A673 (cell line): ENCODE measurements around the gene MMP28. TPM values are rescaled to one million over a fixed set of nuclear protein-coding genes. Genes with fewer than 3 reads are reported as not detected.

ENCODE experiments used
- BruUV-seq: library from RNA; stranded (reverse); fragments of 400-500 nt; replicated peaks from 2 replicates; lab custom pipeline; 2021; lab: Mats Ljungman, UMichigan
- CTCF ChIA-PET: fragments of 300-600 bp; sonication (Branson Sonifier 250); formaldehyde crosslinking; loops from one replicate; lab custom pipeline; 2022; ENCODE audit warnings: antibody characterized with exemption; lab: Charles Lee
- POLR2A ChIA-PET: fragments of 300-600 bp; sonication (Branson Sonifier 250); formaldehyde crosslinking; loops from one replicate; lab custom pipeline; 2022; ENCODE audit warnings: antibody characterized with exemption; ENCODE audit not compliant: low non-redundant PET; lab: Charles Lee
- DNase-seq: peaks from one replicate; pipeline ENCODE4 v3.0.0-alpha.2; 2015; ENCODE audit warnings: low spot score
- H3K27ac ChIP-seq: fragments of 200-600 bp; sonication (generic); 2 replicates; pipeline ENCODE4 v1.5.1; 2016; ENCODE audit warnings: mixed run types, low read depth, mild to moderate bottlenecking, mixed read lengths, antibody characterized with exemption, low read length; ENCODE audit not compliant: poor library complexity, severe bottlenecking
- H3K27me3 ChIP-seq: fragments of 200-600 bp; sonication (generic); replicated peaks from 2 replicates; pipeline ENCODE4 v1.6.1; 2017; ENCODE audit warnings: mixed run types, low read depth, mild to moderate bottlenecking, mixed read lengths, antibody characterized with exemption, low read length; ENCODE audit not compliant: insufficient read depth, poor library complexity
- H3K36me3 ChIP-seq: fragments of 200-600 bp; sonication (generic); 2 replicates; pipeline ENCODE4 v1.6.1; 2016; ENCODE audit warnings: mixed run types, mild to moderate bottlenecking, mixed read lengths, antibody characterized with exemption, low read length; ENCODE audit not compliant: insufficient read depth, poor library complexity, severe bottlenecking
- H3K4me1 ChIP-seq: fragments of 200-600 bp; sonication (generic); 2 replicates; pipeline ENCODE4 v1.6.1; 2017; ENCODE audit warnings: mixed run types, mild to moderate bottlenecking, mixed read lengths, antibody characterized with exemption, low read length; ENCODE audit not compliant: insufficient read depth, poor library complexity, severe bottlenecking
- H3K4me3 ChIP-seq: fragments of 200-600 bp; sonication (generic); 2 replicates; pipeline ENCODE4 v1.5.1; 2016; ENCODE audit warnings: low read depth, mixed run types, mild to moderate bottlenecking, mixed read lengths, low read length; ENCODE audit not compliant: poor library complexity, severe bottlenecking
- H3K9me3 ChIP-seq: fragments of 200-600 bp; sonication (generic); 2 replicates; pipeline ENCODE4 v1.6.1; 2016; ENCODE audit warnings: mixed run types, low read depth, mild to moderate bottlenecking, mixed read lengths, antibody characterized with exemption, low read length; ENCODE audit not compliant: poor library complexity, severe bottlenecking
- EZH2 ChIP-seq: fragments of 200-600 bp; sonication (generic); IDR thresholded peaks from 2 replicates; pipeline ENCODE4 v1.6.1; 2017; ENCODE audit warnings: borderline replicate concordance, low read depth, mild to moderate bottlenecking, mixed read lengths, antibody characterized with exemption, low read length; ENCODE audit not compliant: poor library complexity, severe bottlenecking
- intact Hi-C: fragments of 100-400 bp; cut with micrococcal nuclease; formaldehyde crosslinking; loops from one replicate; pipeline ENCODE4 v1.10.0; 2022; ENCODE audit not compliant: unreplicated experiment
- total RNA-seq: library from RNA; stranded (reverse); gene quantifications from 2 replicates; pipeline ENCODE4 v1.2.3, GENCODE V29; 2021
- TF ChIP-seq, protein P1 (sequence below): fragments of 300-800, 200-600 bp; sonication (generic); conservative IDR thresholded peaks from 2 replicates; pipeline ENCODE4 v1.5.1; 2017; ENCODE audit warnings: low read depth, mild to moderate bottlenecking, antibody characterized with exemption, low read length, moderate library complexity, mixed read lengths

MMP28 gene
- total RNA-seq, 1 experiment from 2014 or later = not detected

DNA sequence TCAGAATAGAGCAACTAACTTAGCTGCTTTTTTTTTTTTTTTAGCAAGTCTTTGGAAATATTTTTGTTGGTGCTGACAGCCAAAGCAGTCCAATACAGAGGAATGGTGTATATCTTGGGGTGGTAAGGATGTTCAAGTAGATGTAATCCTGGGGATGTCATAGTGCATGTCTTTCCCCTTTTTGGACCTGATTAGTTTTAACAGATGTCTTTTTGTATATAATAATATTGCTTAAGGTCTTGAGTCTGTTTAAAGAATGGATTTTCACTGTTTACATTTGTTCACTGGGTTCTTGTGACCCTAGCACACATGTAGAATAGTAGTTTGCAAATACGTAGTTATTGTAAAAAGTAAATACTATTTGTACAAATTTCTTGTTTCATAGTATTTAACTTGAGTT is 21.8 kb upstream of the MMP28 start:
- CTCF ChIA-PET = no interaction called here
- Histone ChIP-seq H3K9me3 (no peaks in the 10 kb centered on the region), H3K27ac (no peak overlapping the region), H3K4me1 (no peaks in the 10 kb centered on the region), H3K27me3 (no peaks in the 10 kb centered on the region), H3K36me3 (peaks cover 46% of the 10 kb centered on the region), H3K4me3 (no peak overlapping the region)
- BruUV-seq = no TSS peak
- POLR2A ChIA-PET = interaction anchor here (0.5 kb wide), 1 partner anchor 1554 kb away, joined by 6 read pairs; no protein-coding TSS in a partner anchor
- no peak for TF ChIP-seq EZH2
- TF ChIP-seq, protein P1, sequence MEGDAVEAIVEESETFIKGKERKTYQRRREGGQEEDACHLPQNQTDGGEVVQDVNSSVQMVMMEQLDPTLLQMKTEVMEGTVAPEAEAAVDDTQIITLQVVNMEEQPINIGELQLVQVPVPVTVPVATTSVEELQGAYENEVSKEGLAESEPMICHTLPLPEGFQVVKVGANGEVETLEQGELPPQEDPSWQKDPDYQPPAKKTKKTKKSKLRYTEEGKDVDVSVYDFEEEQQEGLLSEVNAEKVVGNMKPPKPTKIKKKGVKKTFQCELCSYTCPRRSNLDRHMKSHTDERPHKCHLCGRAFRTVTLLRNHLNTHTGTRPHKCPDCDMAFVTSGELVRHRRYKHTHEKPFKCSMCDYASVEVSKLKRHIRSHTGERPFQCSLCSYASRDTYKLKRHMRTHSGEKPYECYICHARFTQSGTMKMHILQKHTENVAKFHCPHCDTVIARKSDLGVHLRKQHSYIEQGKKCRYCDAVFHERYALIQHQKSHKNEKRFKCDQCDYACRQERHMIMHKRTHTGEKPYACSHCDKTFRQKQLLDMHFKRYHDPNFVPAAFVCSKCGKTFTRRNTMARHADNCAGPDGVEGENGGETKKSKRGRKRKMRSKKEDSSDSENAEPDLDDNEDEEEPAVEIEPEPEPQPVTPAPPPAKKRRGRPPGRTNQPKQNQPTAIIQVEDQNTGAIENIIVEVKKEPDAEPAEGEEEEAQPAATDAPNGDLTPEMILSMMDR = no peak
- intact Hi-C loops = no loop called here
- DNase-seq = no peak

DNA sequence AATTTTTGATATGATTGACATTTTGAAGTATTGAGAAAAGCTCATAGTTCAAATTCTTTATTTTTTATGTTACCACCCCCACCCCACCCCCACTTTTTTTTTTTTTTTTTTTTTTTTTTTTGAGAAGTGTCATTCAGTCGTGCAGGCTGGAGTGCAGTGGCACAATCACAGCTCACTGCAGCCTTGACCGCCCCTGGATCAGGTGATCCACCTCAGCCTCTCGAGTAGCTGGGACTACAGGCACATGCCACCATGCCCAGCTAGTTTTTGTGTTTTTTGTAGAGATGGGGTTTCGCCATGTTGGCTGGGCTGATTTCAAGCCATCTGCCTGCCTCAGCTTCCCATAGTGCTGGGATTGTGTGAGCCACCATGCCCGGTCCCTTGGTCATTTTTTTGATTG is 21.3 kb upstream of the MMP28 start:
- POLR2A ChIA-PET = interaction anchor here (0.5 kb wide), 1 partner anchor 1554 kb away, joined by 6 read pairs; no protein-coding TSS in a partner anchor
- H3K27ac ChIP-seq = no peak overlapping the region

GRCh38 chr17:35812456-35812855 is 17.0 kb upstream of the MMP28 start:
- intact Hi-C loops = no loop called here
- Histone ChIP-seq H3K27me3 (no peaks in the 10 kb centered on the region), H3K4me1 (peaks cover 17% of the 10 kb centered on the region), H3K4me3 (no peak overlapping the region), H3K27ac (no peak overlapping the region), H3K36me3 (peaks cover 3% of the 10 kb centered on the region), H3K9me3 (no peaks in the 10 kb centered on the region)
- no TSS peak for BruUV-seq
- TF ChIP-seq, protein P1 = no peak
- TF ChIP-seq EZH2 = no peak
- DNase-seq = no peak
- ChIA-PET POLR2A (no interaction called here), CTCF (no interaction called here)

More for the DNA sequence above, 21.3 kb upstream of the MMP28 start:
- TF ChIP-seq, protein P1 = no peak
- no peak for TF ChIP-seq EZH2
- H3K4me1 ChIP-seq = peaks cover 2% of the 10 kb centered on the region
- no peak for DNase-seq
- peaks cover 43% of the 10 kb centered on the region for H3K36me3 ChIP-seq
- no peaks in the 10 kb centered on the region for H3K27me3 ChIP-seq
- no peaks in the 10 kb centered on the region for H3K9me3 ChIP-seq
- CTCF ChIA-PET = no interaction called here
- intact Hi-C loops = no loop called here
- no peak overlapping the region for H3K4me3 ChIP-seq
- BruUV-seq = no TSS peak
